ENCODE results near the gene SRSF6.

Gene SRSF6

GRCh38 chr20:43460172-43460829, 2.6 kb downstream of the SRSF6 start:
- peaks cover 75% of the 10 kb centered on the region for H3K36me3 ChIP-seq (ENCODE audit: control insufficient read depth, low read length)

GRCh38 chr20:43460830-43461200, 3.1 kb downstream of the SRSF6 start:
- no peak overlapping the region for H3K4me2 ChIP-seq (ENCODE audit: low read length)

More at GRCh38 chr20:43460172-43460829, 2.6 kb downstream of the SRSF6 start:
- Histone ChIP-seq H3K4me1 (ENCODE audit: control insufficient read depth, low read length) (peaks cover 21% of the 10 kb centered on the region), H3K4me3 (ENCODE audit: low read length) (no peak overlapping the region), H4K20me1 (ENCODE audit: control insufficient read depth, insufficient read depth, low read depth, low read length) (peaks cover 41% of the 10 kb centered on the region), H3K9me2 (replicated peaks; ENCODE audit: control insufficient read depth, low read length) (no peaks in the 10 kb centered on the region), H3K9me3 (ENCODE audit: control insufficient read depth, insufficient read depth, low read length) (peaks cover 8% of the 10 kb centered on the region; the same call in 1 of the 2 replicates), H3K27ac (ENCODE audit: low read depth, low read length) (no peak overlapping the region), H3K79me2 (ENCODE audit: control insufficient read depth, low read length) (peaks cover 56% of the 10 kb centered on the region), H3K4me2 (ENCODE audit: low read length) (no peak overlapping the region), H3F3A (ENCODE audit: control insufficient read depth, insufficient read depth) (peaks cover 58% of the 10 kb centered on the region), H3K27me3 (ENCODE audit: control insufficient read depth, low read length) (no peaks in the 10 kb centered on the region)
- TF ChIP-seq EZH2phosphoT487 (IDR thresholded peaks at IDR 0.05; ENCODE audit: borderline replicate concordance, low read length) (no peak), CTCF (IDR thresholded peaks at IDR 0.05; ENCODE audit: low read depth, low read length, poor library complexity, severe bottlenecking) (no peak)

GRCh38 chr20:43461894-43462659, 4.4 kb downstream of the SRSF6 start:
- Histone ChIP-seq H3K9me2 (replicated peaks; ENCODE audit: control insufficient read depth, low read length) (no peaks in the 10 kb centered on the region), H3K9me3 (ENCODE audit: control insufficient read depth, insufficient read depth, low read length) (no peaks in the 10 kb centered on the region), H3K4me1 (ENCODE audit: control insufficient read depth, low read length) (peaks cover 15% of the 10 kb centered on the region), H3K36me3 (ENCODE audit: control insufficient read depth, low read length) (peaks cover 86% of the 10 kb centered on the region), H4K20me1 (ENCODE audit: control insufficient read depth, insufficient read depth, low read depth, low read length) (peaks cover 41% of the 10 kb centered on the region), H3K27me3 (ENCODE audit: control insufficient read depth, low read length) (no peaks in the 10 kb centered on the region), H3K4me2 (ENCODE audit: low read length) (no peak overlapping the region), H3K4me3 (ENCODE audit: low read length) (no peak overlapping the region), H3K27ac (ENCODE audit: low read depth, low read length) (no peak overlapping the region), H3F3A (ENCODE audit: control insufficient read depth, insufficient read depth) (peaks cover 71% of the 10 kb centered on the region), H3K79me2 (ENCODE audit: control insufficient read depth, low read length) (peaks cover 56% of the 10 kb centered on the region)
- TF ChIP-seq EZH2phosphoT487 (IDR thresholded peaks at IDR 0.05; ENCODE audit: borderline replicate concordance, low read length) = no peak
- no peak for TF ChIP-seq CTCF (IDR thresholded peaks at IDR 0.05; ENCODE audit: low read depth, low read length, poor library complexity, severe bottlenecking)

More at GRCh38 chr20:43460830-43461200, 3.1 kb downstream of the SRSF6 start:
- Histone ChIP-seq H4K20me1 (ENCODE audit: control insufficient read depth, insufficient read depth, low read depth, low read length) (peaks cover 41% of the 10 kb centered on the region), H3K9me3 (ENCODE audit: control insufficient read depth, insufficient read depth, low read length) (peaks cover 6% of the 10 kb centered on the region; the same call in 1 of the 2 replicates), H3K27me3 (ENCODE audit: control insufficient read depth, low read length) (no peaks in the 10 kb centered on the region), H3K4me3 (ENCODE audit: low read length) (no peak overlapping the region), H3K4me1 (ENCODE audit: control insufficient read depth, low read length) (peaks cover 21% of the 10 kb centered on the region), H3F3A (ENCODE audit: control insufficient read depth, insufficient read depth) (peaks cover 62% of the 10 kb centered on the region), H3K79me2 (ENCODE audit: control insufficient read depth, low read length) (peaks cover 56% of the 10 kb centered on the region), H3K9me2 (replicated peaks; ENCODE audit: control insufficient read depth, low read length) (no peaks in the 10 kb centered on the region), H3K27ac (ENCODE audit: low read depth, low read length) (no peak overlapping the region), H3K36me3 (ENCODE audit: control insufficient read depth, low read length) (peaks cover 79% of the 10 kb centered on the region)
- TF ChIP-seq EZH2phosphoT487 (IDR thresholded peaks at IDR 0.05; ENCODE audit: borderline replicate concordance, low read length) (no peak), CTCF (IDR thresholded peaks at IDR 0.05; ENCODE audit: low read depth, low read length, poor library complexity, severe bottlenecking) (no peak)

Measured in DOHH2 (cell line).